IPS DF 4.7 (cell line): ENCODE data around the gene COX7A1.

Experiments used
- DNase-seq: peaks from one replicate; pipeline ENCODE4 v3.0.0-alpha.2; 2013; ENCODE audit warnings: low spot score; ENCODE audit errors: extremely low read depth

The COX7A1 gene

DNA sequence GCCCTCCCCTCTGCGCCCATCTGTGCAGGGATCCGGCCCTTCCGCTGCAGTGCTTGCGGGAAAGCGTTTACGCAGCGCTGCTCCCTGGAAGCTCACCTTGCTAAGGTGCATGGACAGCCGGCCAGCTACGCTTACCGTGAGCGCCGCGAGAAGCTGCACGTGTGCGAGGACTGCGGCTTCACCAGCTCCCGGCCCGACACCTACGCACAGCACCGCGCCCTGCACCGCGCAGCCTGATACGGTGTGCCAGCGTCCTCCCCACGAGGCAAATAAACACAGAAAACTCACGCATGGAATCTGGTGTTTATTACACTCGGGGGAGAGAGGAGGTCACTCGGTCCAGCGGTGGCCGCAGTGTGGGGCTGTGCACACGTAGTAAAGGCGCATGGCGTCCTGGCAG lies 38.8 kb downstream of the COX7A1 start:
- no peak for DNase-seq

DNA sequence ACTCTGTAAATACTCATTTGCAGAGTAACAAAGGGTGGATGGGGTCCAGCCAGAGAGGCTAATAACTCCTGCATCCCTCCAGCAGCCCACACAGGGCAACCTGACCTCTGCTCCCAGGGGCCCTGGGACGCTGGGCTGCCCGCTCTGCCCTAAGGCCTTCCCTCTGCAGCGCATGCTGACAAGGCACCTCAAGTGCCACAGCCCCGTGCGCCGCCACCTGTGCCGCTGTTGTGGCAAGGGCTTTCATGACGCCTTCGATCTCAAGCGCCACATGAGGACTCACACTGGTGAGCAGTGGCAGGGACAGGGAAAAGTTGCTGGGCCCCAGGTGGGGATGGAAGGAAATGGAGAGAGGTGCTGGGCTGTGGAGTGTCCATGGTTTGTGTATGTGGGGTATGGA lies 39.6 kb downstream of the COX7A1 start:
- DNase-seq: no peak

DNA sequence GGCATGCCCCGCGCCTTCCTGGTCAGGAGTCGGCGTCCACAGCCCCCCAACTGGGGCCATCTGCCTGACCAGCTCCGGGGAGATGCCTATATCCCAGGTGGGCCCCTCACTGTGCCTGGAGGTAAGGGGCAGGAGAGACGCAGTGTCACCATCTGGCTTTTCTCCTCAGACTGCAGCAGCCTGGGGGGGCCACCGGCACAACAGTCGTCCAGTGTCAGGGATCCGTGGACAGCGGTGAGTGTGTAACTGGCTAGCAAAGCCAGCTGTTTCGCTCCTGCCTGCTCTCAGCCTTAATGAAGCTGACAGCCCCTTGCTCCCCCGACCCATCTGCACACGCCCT lies 41.1 kb downstream of the COX7A1 start:
- DNase-seq: no peak

DNA sequence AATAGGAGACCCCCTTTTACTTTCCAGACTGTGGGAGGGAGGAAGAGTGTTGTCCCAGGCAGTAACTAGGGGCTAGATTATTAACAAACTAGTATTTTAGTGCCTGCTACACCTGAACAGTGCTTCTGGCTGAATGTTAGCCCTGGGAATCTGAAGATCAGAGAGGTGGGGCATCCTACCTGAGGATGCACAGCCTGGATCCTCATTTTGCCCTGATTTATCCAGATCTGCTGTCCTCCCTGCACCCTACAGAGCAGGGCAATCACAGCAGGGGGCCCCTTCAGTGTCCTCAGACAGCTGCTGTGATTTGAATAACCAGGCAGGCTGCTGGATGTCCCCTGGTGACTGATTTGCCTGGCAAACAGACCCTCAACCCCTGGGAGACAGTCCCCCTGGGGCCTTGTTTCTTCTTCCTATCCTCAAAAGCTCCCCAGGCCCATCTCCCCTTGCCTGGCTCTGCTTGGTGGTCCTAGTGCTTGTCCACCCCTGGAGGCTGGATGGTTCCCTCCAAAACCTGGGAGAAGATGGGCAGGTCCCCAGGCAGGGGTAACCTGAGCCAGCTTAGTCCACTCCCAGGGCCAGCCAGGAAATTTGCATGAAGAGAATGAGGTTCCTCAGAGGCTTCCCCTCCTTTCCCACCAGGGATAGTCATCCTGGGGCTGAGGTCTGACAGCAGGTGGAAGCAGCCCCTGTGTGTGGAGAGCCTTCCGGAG lies 41.6 kb downstream of the COX7A1 start, which contains the start of gene OVOL3:
OVOL3 (plus strand) TSS at position 657 of the 713 bp plus-strand sequence. CDS start 60 bp downstream, outside the sequence.
- no peak for DNase-seq

DNA sequence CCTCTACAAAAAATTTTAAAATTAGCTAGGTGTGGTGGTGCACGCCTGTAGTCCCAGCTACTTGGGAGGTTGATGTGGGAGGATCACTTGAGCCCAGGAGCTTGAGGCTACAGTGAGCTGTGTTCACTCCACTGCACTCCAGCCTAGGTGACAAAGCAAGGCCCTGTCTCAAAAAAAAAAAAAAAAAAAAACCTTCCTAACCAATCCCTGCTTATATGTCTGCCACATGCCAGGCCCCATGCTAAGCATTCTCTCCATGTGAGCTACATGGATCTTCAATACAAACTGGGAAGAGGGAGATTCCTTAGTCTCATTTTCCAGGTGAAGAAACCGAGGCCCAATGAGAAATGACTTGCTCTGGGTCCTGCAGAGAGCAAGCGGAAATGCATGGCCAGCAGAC lies 43.6 kb downstream of the COX7A1 start:
- DNase-seq: no peak

DNA sequence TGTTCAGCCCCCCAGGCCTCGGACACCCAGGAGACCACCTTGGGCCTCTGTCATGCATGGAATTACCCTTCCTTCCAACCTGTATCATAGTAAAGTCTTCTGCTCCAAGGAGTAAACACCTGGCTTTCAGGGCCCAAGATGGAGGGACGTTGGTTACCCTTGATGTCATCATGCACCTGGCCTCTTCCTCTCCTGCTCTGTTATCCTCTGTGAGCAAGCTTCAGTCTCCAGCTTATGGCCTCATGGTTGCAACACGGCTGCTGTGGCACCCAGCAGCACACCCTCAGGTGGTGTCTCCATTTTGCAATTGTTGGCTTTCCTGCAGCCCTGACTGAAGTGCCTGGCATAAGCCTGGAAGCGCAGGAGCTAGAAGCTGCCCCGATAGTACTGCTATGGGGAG lies 45.3 kb downstream of the COX7A1 start:
- no peak for DNase-seq

DNA sequence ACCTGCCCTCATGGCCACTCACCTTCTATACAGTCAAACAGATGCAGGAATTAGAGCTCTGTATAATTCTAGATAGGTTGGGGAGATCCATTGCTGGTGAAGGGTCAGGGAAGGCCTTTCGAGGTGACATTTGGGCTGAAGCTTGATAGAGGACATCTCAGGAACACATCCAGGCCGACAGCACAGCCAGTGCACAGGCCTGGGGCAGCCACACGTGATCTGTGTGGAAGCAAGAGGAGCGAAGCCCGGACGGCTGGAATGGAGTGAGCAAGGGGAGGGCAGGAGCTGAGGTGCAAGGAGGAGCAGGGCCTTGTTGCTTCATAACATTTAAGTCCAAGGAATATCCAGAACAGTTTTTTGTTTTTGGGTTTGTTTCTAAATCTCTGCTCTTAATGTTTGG lies 45.8 kb downstream of the COX7A1 start:
- DNase-seq: no peak

DNA sequence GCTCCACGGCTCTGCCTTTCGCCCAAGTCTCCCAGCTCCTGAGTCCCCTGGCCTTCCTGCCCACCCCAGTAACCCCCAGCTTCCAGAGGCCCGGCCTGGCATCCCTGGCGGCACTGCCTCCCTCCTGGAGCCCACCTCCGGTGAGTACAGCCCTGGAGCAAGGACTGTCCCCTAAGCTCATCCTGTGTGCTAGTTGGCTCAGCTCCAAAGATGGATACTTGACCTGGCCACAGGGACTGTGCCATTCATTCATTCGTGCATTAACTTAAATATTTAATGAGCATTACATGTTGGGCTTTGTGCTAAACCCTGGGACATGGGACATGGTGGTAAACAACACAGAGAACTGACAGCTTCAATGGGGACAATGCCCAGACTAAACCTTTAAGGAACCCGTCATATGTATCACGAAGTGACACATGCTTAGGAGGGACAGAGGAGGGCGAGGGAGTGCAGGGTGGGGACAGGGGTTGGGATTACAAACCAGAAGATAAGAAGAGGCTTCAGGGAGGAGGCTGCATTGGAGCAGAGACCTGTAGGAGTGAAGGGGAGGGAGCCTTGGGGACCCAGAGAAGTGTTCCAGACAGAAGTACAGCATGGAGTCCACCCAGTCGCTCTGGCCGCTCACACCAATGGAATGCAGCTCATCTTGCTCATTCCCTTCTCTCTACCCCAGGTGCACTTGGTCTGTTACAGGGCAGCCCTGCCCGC lies 48.2 kb downstream of the COX7A1 start:
- no peak for DNase-seq

DNA sequence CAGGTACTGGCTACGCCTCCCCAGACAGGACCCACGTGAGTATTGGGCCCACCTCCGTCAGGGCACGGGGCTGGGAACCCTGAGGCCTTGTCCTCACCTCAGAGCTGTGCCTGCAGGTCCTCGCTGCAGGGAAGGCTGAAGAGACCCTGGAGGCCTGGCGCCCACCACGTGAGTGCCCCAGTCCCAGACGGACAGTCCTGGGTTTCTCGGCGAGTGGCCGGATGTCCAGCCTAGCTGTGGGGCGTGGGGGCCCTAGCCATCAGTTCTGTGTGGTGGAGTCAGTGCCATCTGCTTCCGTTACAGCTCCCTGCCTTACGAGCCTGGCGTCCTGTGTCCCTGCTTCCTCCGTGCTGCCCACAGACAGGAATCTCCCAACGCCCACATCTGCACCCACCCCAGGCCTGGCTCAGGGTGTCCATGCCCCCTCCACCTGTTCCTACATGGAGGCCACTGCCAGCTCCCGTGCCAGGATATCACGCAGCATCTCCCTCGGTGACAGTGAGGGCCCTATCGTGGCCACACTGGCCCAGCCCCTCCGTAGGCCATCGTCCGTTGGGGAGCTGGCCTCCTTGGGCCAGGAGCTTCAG lies 49.1 kb downstream of the COX7A1 start:
- no peak for DNase-seq

DNA sequence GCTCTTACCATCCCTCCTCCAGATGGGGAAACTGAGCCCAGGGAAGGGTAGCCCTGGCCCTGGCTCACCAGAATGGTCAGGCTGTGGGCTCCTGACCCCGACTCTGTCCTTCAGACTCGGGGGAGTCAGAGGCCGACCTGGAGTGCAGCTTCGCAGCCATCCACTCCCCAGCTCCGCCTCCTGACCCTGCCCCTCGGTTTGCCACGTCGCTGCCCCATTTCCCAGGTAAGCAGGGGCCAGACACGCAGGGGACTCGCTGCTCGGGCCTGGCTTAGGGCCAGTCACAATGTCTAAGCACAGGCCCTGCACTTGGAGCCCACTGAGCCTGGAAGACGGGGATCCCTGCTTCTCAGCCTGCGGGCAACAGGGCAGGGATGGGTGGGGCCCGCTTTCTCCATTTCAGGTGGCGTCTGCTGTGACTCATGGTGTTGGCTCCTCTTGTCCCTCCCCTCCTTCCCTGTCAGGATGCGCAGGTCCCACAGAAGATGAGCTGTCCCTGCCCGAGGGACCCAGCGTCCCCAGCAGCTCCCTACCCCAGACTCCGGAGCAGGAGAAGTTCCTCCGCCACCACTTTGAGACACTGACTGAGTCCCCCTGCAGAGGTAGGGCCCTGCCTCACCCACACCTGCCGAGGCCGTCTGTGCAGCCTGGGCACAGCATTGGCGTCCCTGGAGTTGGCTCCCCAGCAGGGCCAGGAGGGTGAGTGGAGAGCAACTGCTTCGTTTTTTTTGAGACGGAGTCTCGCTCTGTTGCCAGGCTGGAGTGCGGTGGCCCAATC lies 50.5 kb downstream of the COX7A1 start:
- no peak for DNase-seq
